IPS DF 6.9 (cell line): ENCODE results near the gene CNTN4.

Source experiments
- DNase-seq: peaks from one replicate; pipeline ENCODE4 v3.0.0-alpha.2; 2013; ENCODE audit warnings: low read depth, low spot score
- H3K27ac ChIP-seq: one replicate; pipeline ENCODE4 v1.5.1; 2013; ENCODE audit warnings: low read length, control low read depth
- H3K27me3 ChIP-seq: 2 replicates; pipeline ENCODE4 v1.6.1; 2013; ENCODE audit warnings: mild to moderate bottlenecking, low read length; ENCODE audit not compliant: control insufficient read depth, insufficient read depth
- H3K36me3 ChIP-seq: 2 replicates; pipeline ENCODE4 v1.6.1; 2013; ENCODE audit warnings: low read length; ENCODE audit not compliant: control insufficient read depth, insufficient read depth
- H3K4me1 ChIP-seq: 2 replicates; pipeline ENCODE4 v1.6.1; 2013; ENCODE audit warnings: low read length; ENCODE audit not compliant: control insufficient read depth, insufficient read depth
- H3K4me3 ChIP-seq: 2 replicates; pipeline ENCODE4 v1.5.1; 2013; ENCODE audit warnings: mild to moderate bottlenecking, low read length
- H3K9me3 ChIP-seq: 2 replicates; pipeline ENCODE4 v1.6.1; 2013; ENCODE audit warnings: low read length, inconsistent platforms; ENCODE audit not compliant: control insufficient read depth, insufficient read depth
- WGBS: extraction: QIAGEN DNeasy Blood & Tissue Kit; methylation state at CpG from one replicate; pipeline ENCODE4 v1.1.7; 2013; ENCODE audit warnings: mixed read lengths, missing lambda C conversion rate; ENCODE audit not compliant: insufficient read length, insufficient coverage; 5-methylcytosine and 5-hydroxymethylcytosine counted together

The CNTN4 gene

GRCh38 chr3:2950159-2950558 is 851.5 kb downstream of the CNTN4 start:
- H3K27me3 ChIP-seq, result no peaks in the 10 kb centered on the region
- H3K36me3 ChIP-seq, result no peaks in the 10 kb centered on the region
- DNase-seq, result no peak
- no peaks in the 10 kb centered on the region for H3K4me1 ChIP-seq
- H3K4me3 ChIP-seq, result no peak overlapping the region
- no peak overlapping the region for H3K27ac ChIP-seq
- no peaks in the 10 kb centered on the region for H3K9me3 ChIP-seq
- WGBS, result no CpG with 5 or more reads among the region's 2 CpGs

GRCh38 chr3:2957115-2957514 is 858.4 kb downstream of the CNTN4 start:
- Histone ChIP-seq H3K27ac (no peak overlapping the region), H3K4me1 (peaks cover 2% of the 10 kb centered on the region; the same call in 1 of the 2 replicates), H3K36me3 (no peaks in the 10 kb centered on the region), H3K27me3 (no peaks in the 10 kb centered on the region), H3K4me3 (no peak overlapping the region), H3K9me3 (no peaks in the 10 kb centered on the region)
- DNase-seq, result no peak
- no CpG with 5 or more reads among the region's 3 CpGs for WGBS

- WGBS, result no CpG with 5 or more reads among the region's 1 CpG
- H3K4me1 ChIP-seq, result peaks cover 3% of the 10 kb centered on the region; the same call in 1 of the 2 replicates
Measured at GRCh38 chr3:2958551-2958950, 859.9 kb downstream of the CNTN4 start.

GRCh38 chr3:2961576-2961975 is 862.9 kb downstream of the CNTN4 start:
- peaks cover 3% of the 10 kb centered on the region; the same call in 1 of the 2 replicates for H3K4me1 ChIP-seq
- WGBS, result no CpG with 5 or more reads among the region's 1 CpG
- no peaks in the 10 kb centered on the region for H3K36me3 ChIP-seq
- H3K4me3 ChIP-seq, result no peak overlapping the region
- H3K9me3 ChIP-seq, result no peaks in the 10 kb centered on the region
- DNase-seq, result no peak
- H3K27me3 ChIP-seq, result no peaks in the 10 kb centered on the region
- no peak overlapping the region for H3K27ac ChIP-seq

More at GRCh38 chr3:2958551-2958950, 859.9 kb downstream of the CNTN4 start:
- Histone ChIP-seq H3K27me3 (no peaks in the 10 kb centered on the region), H3K4me3 (no peak overlapping the region), H3K36me3 (no peaks in the 10 kb centered on the region), H3K9me3 (no peaks in the 10 kb centered on the region), H3K27ac (no peak overlapping the region)
- no peak for DNase-seq

GRCh38 chr3:2967871-2968270 is 869.2 kb downstream of the CNTN4 start:
- no CpG with 5 or more reads among the region's 2 CpGs for WGBS
- Histone ChIP-seq H3K4me3 (no peak overlapping the region), H3K4me1 (no peaks in the 10 kb centered on the region), H3K36me3 (no peaks in the 10 kb centered on the region), H3K27ac (no peak overlapping the region), H3K9me3 (no peaks in the 10 kb centered on the region), H3K27me3 (no peaks in the 10 kb centered on the region)
- DNase-seq, result no peak

GRCh38 chr3:2968475-2968874 is 869.8 kb downstream of the CNTN4 start:
- Histone ChIP-seq H3K27ac (no peak overlapping the region), H3K4me1 (no peaks in the 10 kb centered on the region), H3K4me3 (no peak overlapping the region), H3K9me3 (no peaks in the 10 kb centered on the region), H3K36me3 (no peaks in the 10 kb centered on the region), H3K27me3 (no peaks in the 10 kb centered on the region)
- DNase-seq, result no peak

- Histone ChIP-seq H3K9me3 (no peaks in the 10 kb centered on the region), H3K4me3 (no peak overlapping the region), H3K27me3 (no peaks in the 10 kb centered on the region), H3K36me3 (no peaks in the 10 kb centered on the region), H3K27ac (no peak overlapping the region), H3K4me1 (0 out of 2 replicates have a peak, but pooled peaks cover 2% of the 10 kb centered on the region)
- no peak for DNase-seq
- no CpG with 5 or more reads among the region's 3 CpGs for WGBS
Measured at GRCh38 chr3:2976212-2976611, 877.5 kb downstream of the CNTN4 start.

- Histone ChIP-seq H3K4me3 (no peak overlapping the region), H3K4me1 (0 out of 2 replicates have a peak, but pooled peaks cover 2% of the 10 kb centered on the region), H3K9me3 (no peaks in the 10 kb centered on the region), H3K27me3 (no peaks in the 10 kb centered on the region), H3K27ac (no peak overlapping the region), H3K36me3 (no peaks in the 10 kb centered on the region)
- no CpG with 5 or more reads among the region's 1 CpG for WGBS
- DNase-seq, result no peak
Measured at GRCh38 chr3:2976796-2977195, 878.1 kb downstream of the CNTN4 start.

- Histone ChIP-seq H3K4me3 (no peak overlapping the region), H3K36me3 (no peaks in the 10 kb centered on the region), H3K27ac (no peak overlapping the region), H3K27me3 (no peaks in the 10 kb centered on the region), H3K4me1 (0 out of 2 replicates have a peak, but pooled peaks cover 2% of the 10 kb centered on the region), H3K9me3 (no peaks in the 10 kb centered on the region)
- peak; percentile 31 for DNase-seq
- WGBS, result no CpG with 5 or more reads among the region's 9 CpGs
Measured at GRCh38 chr3:2978977-2979732, 880.5 kb downstream of the CNTN4 start.

- 100% methylated on average over 2 of the region's 7 CpGs for WGBS
- no peak overlapping the region for H3K27ac ChIP-seq
- H3K4me3 ChIP-seq, result no peak overlapping the region
- H3K4me1 ChIP-seq, result peaks cover 2% of the 10 kb centered on the region; the same call in 1 of the 2 replicates
- H3K36me3 ChIP-seq, result no peaks in the 10 kb centered on the region
- no peaks in the 10 kb centered on the region for H3K9me3 ChIP-seq
- DNase-seq, result no peak
- no peaks in the 10 kb centered on the region for H3K27me3 ChIP-seq
Measured at GRCh38 chr3:2984005-2984830, 885.6 kb downstream of the CNTN4 start.
